OCI-LY1 (cell line): ENCODE measurements around the gene BRD1.

Source experiments
- H2AFZ ChIP-seq: fragments of 200-600 bp; sonication (generic), shearing (Covaris generic); 2 replicates; pipeline ENCODE4 v1.6.0; 2014; ENCODE audit warnings: antibody characterized with exemption, mild to moderate bottlenecking, low read length
- H3F3A ChIP-seq: fragments of 200-600 bp; sonication (generic), shearing (Covaris generic); 2 replicates; pipeline ENCODE4 v1.6.0; 2014; ENCODE audit warnings: mild to moderate bottlenecking, antibody characterized with exemption, low read length, moderate library complexity; ENCODE audit not compliant: insufficient read depth
- H3K27ac ChIP-seq: fragments of 200-600 bp; sonication (generic); 2 replicates; pipeline ENCODE4 v1.5.1; 2014; ENCODE audit warnings: low read length, mixed run types, mild to moderate bottlenecking, low read depth; ENCODE audit not compliant: poor library complexity, severe bottlenecking
- H3K27me3 ChIP-seq: fragments of 200-600 bp; sonication (generic); 2 replicates; pipeline ENCODE4 v1.6.0; 2014; ENCODE audit warnings: antibody characterized with exemption, mild to moderate bottlenecking, low read length, moderate library complexity; ENCODE audit not compliant: insufficient read depth
- H3K36me3 ChIP-seq: fragments of 200-600 bp; sonication (generic); 2 replicates; pipeline ENCODE4 v1.6.1; 2014; ENCODE audit warnings: mild to moderate bottlenecking, antibody characterized with exemption, low read length, moderate library complexity, mixed read lengths; ENCODE audit not compliant: insufficient read depth
- H3K4me1 ChIP-seq: fragments of 200-600 bp; sonication (generic); 2 replicates; pipeline ENCODE4 v1.5.1; 2014; ENCODE audit warnings: mild to moderate bottlenecking, low read length, moderate library complexity; ENCODE audit not compliant: insufficient read depth, severe bottlenecking
- H3K4me2 ChIP-seq: fragments of 200-600 bp; sonication (generic), shearing (Covaris generic); 2 replicates; pipeline ENCODE4 v1.6.1; 2014; ENCODE audit warnings: low read length
- H3K4me3 ChIP-seq: fragments of 200-600 bp; sonication (generic); 2 replicates; pipeline ENCODE4 v1.5.1; 2014; ENCODE audit warnings: low read length, low read depth, mild to moderate bottlenecking, mixed read lengths; ENCODE audit not compliant: poor library complexity, severe bottlenecking
- H3K79me2 ChIP-seq: fragments of 200-600 bp; shearing (Covaris generic); 2 replicates; pipeline ENCODE4 v1.6.1; 2016; ENCODE audit warnings: mixed run types, low read length, mixed read lengths; ENCODE audit not compliant: insufficient read depth
- H3K9ac ChIP-seq: fragments of 200-600 bp; sonication (generic), shearing (Covaris generic); 2 replicates; pipeline ENCODE4 v1.6.1; 2014; ENCODE audit warnings: mild to moderate bottlenecking, low read length, mixed read lengths
- H3K9me2 ChIP-seq: fragments of 200-600 bp; sonication (generic), shearing (Covaris generic); 2 replicates; pipeline ENCODE4 v1.6.1; 2014; ENCODE audit warnings: low read depth, mild to moderate bottlenecking, low read length, mixed read lengths
- H3K9me3 ChIP-seq: fragments of 200-600 bp; shearing (Covaris generic); 2 replicates; pipeline ENCODE4 v1.6.1; 2014; ENCODE audit warnings: low read length, mixed read lengths
- H4K20me1 ChIP-seq: fragments of 200-600 bp; sonication (generic), shearing (Covaris generic); 2 replicates; pipeline ENCODE4 v1.6.0; 2016; ENCODE audit warnings: mild to moderate bottlenecking, low read length; ENCODE audit not compliant: insufficient read depth
- CTCF ChIP-seq: fragments of 200-600 bp; sonication (generic), shearing (Covaris generic); IDR thresholded peaks from 2 replicates; pipeline ENCODE4 v1.5.1; 2017; ENCODE audit warnings: mild to moderate bottlenecking, antibody characterized with exemption, low read length, moderate library complexity, mixed read lengths
- EZH2 ChIP-seq: fragments of 200-600 bp; sonication (generic), shearing (Covaris generic); IDR thresholded peaks from 2 replicates; pipeline ENCODE4 v1.8.0; 2017; ENCODE audit warnings: borderline replicate concordance, mixed run types, mild to moderate bottlenecking, antibody characterized with exemption, low read length, moderate library complexity, mixed read lengths

The BRD1 gene

GRCh38 chr22:49800408-49801238, 27.1 kb downstream of the BRD1 start:
- no peak overlapping the region for H2AFZ ChIP-seq
- peaks cover 72% of the 10 kb centered on the region for H3K36me3 ChIP-seq
- H3F3A ChIP-seq: no peaks in the 10 kb centered on the region
- no peak for TF ChIP-seq EZH2
- no peak for TF ChIP-seq CTCF
- peaks cover 29% of the 10 kb centered on the region for H3K79me2 ChIP-seq
- no peak overlapping the region for H3K4me3 ChIP-seq
- H3K27me3 ChIP-seq: no peaks in the 10 kb centered on the region
- H3K9me2 ChIP-seq: no peaks in the 10 kb centered on the region
- H3K9ac ChIP-seq: no peak overlapping the region
- H3K4me2 ChIP-seq: no peak overlapping the region
- peaks cover 13% of the 10 kb centered on the region for H3K4me1 ChIP-seq
- H3K9me3 ChIP-seq: no peaks in the 10 kb centered on the region
- no peak overlapping the region for H3K27ac ChIP-seq
- H4K20me1 ChIP-seq: no peaks in the 10 kb centered on the region

GRCh38 chr22:49799431-49800075, 28.1 kb downstream of the BRD1 start:
- peaks cover 13% of the 10 kb centered on the region for H3K4me1 ChIP-seq
- no peaks in the 10 kb centered on the region for H4K20me1 ChIP-seq
- TF ChIP-seq CTCF: no peak
- no peak for TF ChIP-seq EZH2
- no peak overlapping the region for H3K27ac ChIP-seq
- H3K9ac ChIP-seq: no peak overlapping the region
- H2AFZ ChIP-seq: no peak overlapping the region
- no peaks in the 10 kb centered on the region for H3F3A ChIP-seq
- no peaks in the 10 kb centered on the region for H3K9me3 ChIP-seq
- H3K27me3 ChIP-seq: no peaks in the 10 kb centered on the region
- H3K36me3 ChIP-seq: peaks cover 83% of the 10 kb centered on the region
- H3K79me2 ChIP-seq: peaks cover 23% of the 10 kb centered on the region
- H3K4me2 ChIP-seq: no peak overlapping the region
- H3K4me3 ChIP-seq: no peak overlapping the region
- H3K9me2 ChIP-seq: no peaks in the 10 kb centered on the region

- H3K79me2 ChIP-seq: peaks cover 23% of the 10 kb centered on the region
- H4K20me1 ChIP-seq: no peaks in the 10 kb centered on the region
- peaks cover 86% of the 10 kb centered on the region for H3K36me3 ChIP-seq
These were observed 29.1 kb downstream of the BRD1 start for GRCh38 chr22:49798486-49799151.

More at GRCh38 chr22:49798486-49799151, 29.1 kb downstream of the BRD1 start:
- Histone ChIP-seq H3K27ac (no peak overlapping the region), H2AFZ (no peak overlapping the region), H3K9me2 (no peaks in the 10 kb centered on the region), H3K9ac (no peak overlapping the region), H3K27me3 (no peaks in the 10 kb centered on the region), H3K4me2 (no peak overlapping the region), H3K4me1 (peaks cover 9% of the 10 kb centered on the region), H3K9me3 (no peaks in the 10 kb centered on the region), H3K4me3 (no peak overlapping the region), H3F3A (no peaks in the 10 kb centered on the region)
- TF ChIP-seq EZH2: no peak
- TF ChIP-seq CTCF: no peak
